SU-DHL-6 (cell line): ENCODE data around the gene GNS.

Source experiments
- EZH2phosphoT487 ChIP-seq: fragments of 200-600 bp; sonication (generic), shearing (Covaris generic); conservative IDR thresholded peaks from 2 replicates; pipeline ENCODE4 v1.6.1; 2018; ENCODE audit warnings: mild to moderate bottlenecking, antibody characterized with exemption, low read length, moderate library complexity, mixed read lengths
- TF ChIP-seq, protein P1 (sequence below): fragments of 200-600 bp; sonication (generic); IDR thresholded peaks from one replicate; pipeline ENCODE4 v1.5.1; 2017; ENCODE audit warnings: antibody characterized with exemption, mild to moderate bottlenecking, low read length, moderate library complexity; ENCODE audit not compliant: insufficient read depth, poor library complexity, severe bottlenecking

DNA sequence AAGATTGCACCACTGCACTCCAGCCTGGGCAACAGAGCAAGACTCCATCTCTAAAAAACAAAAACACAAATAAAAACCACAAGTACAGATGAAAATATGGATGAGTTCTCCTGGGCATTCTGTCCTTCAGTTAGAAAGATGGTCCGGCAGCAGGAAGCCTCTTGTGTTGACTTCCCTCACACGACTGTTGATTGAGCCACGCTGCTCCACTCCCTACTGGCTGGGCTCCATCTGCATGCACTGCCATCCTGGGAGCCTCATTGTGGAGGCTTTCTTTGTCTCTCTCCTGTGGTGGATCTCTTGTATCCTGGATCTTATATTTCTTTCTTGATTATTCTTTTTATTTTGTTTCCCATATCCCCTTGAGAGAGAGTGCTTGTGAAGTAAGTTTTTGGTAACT is 34.4 kb upstream of the GNS start:
- TF ChIP-seq, protein P1, sequence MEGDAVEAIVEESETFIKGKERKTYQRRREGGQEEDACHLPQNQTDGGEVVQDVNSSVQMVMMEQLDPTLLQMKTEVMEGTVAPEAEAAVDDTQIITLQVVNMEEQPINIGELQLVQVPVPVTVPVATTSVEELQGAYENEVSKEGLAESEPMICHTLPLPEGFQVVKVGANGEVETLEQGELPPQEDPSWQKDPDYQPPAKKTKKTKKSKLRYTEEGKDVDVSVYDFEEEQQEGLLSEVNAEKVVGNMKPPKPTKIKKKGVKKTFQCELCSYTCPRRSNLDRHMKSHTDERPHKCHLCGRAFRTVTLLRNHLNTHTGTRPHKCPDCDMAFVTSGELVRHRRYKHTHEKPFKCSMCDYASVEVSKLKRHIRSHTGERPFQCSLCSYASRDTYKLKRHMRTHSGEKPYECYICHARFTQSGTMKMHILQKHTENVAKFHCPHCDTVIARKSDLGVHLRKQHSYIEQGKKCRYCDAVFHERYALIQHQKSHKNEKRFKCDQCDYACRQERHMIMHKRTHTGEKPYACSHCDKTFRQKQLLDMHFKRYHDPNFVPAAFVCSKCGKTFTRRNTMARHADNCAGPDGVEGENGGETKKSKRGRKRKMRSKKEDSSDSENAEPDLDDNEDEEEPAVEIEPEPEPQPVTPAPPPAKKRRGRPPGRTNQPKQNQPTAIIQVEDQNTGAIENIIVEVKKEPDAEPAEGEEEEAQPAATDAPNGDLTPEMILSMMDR: no peak
- TF ChIP-seq EZH2phosphoT487: no peak
